GM12878 (cell line): Measurements from ENCODE around the gene BAZ2B. TPM values are rescaled to one million over a fixed set of nuclear protein-coding genes. Genes with fewer than 3 reads are reported as not detected.

Experiments
- ATAC-seq: fragments of 200-7000 bp; cut with Tn5 transposase; 3 replicates; pipeline ENCODE4 v1.9.1; 2020; ENCODE audit warnings: mild to moderate bottlenecking, moderate library complexity
- BruUV-seq: library from RNA; stranded (reverse); fragments of 400-500 nt; replicated peaks from 2 replicates; lab custom pipeline; 2021; lab: Mats Ljungman, UMichigan
- CTCF ChIA-PET: fragments of 300-600 bp; sonication (Branson Sonifier 250); formaldehyde crosslinking; extraction: SDS; loops from one replicate; lab custom pipeline; 2021; ENCODE audit warnings: inconsistent platforms; lab: Yijun Ruan, JAX
- POLR2A ChIA-PET: fragments of 350-600 bp; formaldehyde crosslinking; extraction: SDS; loops from one replicate; lab custom pipeline; 2021; ENCODE audit warnings: inconsistent platforms; lab: Charles Lee
- RAD21 ChIA-PET: fragments of 300-600 bp; sonication (Branson Sonifier 250); formaldehyde crosslinking; loops from one replicate; lab custom pipeline; 2023; ENCODE audit warnings: antibody characterized with exemption; ENCODE audit not compliant: unreplicated experiment; lab: Charles Lee
- SMC1A ChIA-PET: fragments of 300-600 bp; sonication (Branson Sonifier 250); formaldehyde crosslinking; loops from one replicate; lab custom pipeline; 2023; ENCODE audit not compliant: unreplicated experiment, uncharacterized antibody; lab: Charles Lee
- DNase-seq: peaks from one replicate; pipeline ENCODE4 v3.0.0-alpha.2; 2011; ENCODE audit warnings: low read depth, low spot score
- FAIRE-seq: peaks from 3 replicates; lab custom pipeline; 2011; peaks lifted over from hg19 to GRCh38; lab: Jason Lieb, UNC
- H2AFZ ChIP-seq: 2 replicates; pipeline ENCODE4 v1.6.0; 2011; ENCODE audit warnings: low read depth, low read length, control low read depth; ENCODE audit not compliant: control insufficient read depth
- H3K27ac ChIP-seq: 2 replicates; pipeline ENCODE4 v1.5.1; 2011; ENCODE audit warnings: control low read depth; ENCODE audit not compliant: control insufficient read depth, insufficient read depth
- H3K27me3 ChIP-seq, 2 experiments: replicated peaks in 1 of 2; 2 replicates each; pipeline versions ENCODE4 v1.6.0 to v1.6.1; 2011; ENCODE audit warnings: low read length in 1 of 2; ENCODE audit not compliant: control insufficient read depth in 2 of 2, insufficient read depth in 2 of 2
- H3K36me3 ChIP-seq, 2 experiments: 2 replicates each; pipeline ENCODE4 v1.5.1; 2011; ENCODE audit warnings: low read length in 1 of 2; ENCODE audit not compliant: control insufficient read depth in 2 of 2, insufficient read depth in 2 of 2
- H3K4me1 ChIP-seq: 2 replicates; pipeline ENCODE4 v1.6.1; 2011; ENCODE audit warnings: mild to moderate bottlenecking, low read length, moderate library complexity, mixed read lengths; ENCODE audit not compliant: control insufficient read depth, insufficient read depth
- H3K4me2 ChIP-seq: 2 replicates; pipeline ENCODE4 v1.6.0; 2011; ENCODE audit warnings: control low read depth; ENCODE audit not compliant: control insufficient read depth, insufficient read depth
- H3K4me3 ChIP-seq: fragments of 200-600 bp; sonication (generic); 2 replicates; pipeline ENCODE4 v1.5.1; 2016
- H3K79me2 ChIP-seq: 2 replicates; pipeline ENCODE4 v1.6.0; 2011; ENCODE audit warnings: low read length; ENCODE audit not compliant: control insufficient read depth, insufficient read depth
- H3K9ac ChIP-seq: 2 replicates; pipeline ENCODE4 v1.8.0; 2011; ENCODE audit warnings: low read length, control low read depth, mixed read lengths; ENCODE audit not compliant: control insufficient read depth, insufficient read depth
- H3K9me3 ChIP-seq: replicated peaks from 3 replicates; pipeline ENCODE4 v1.5.1; 2011; ENCODE audit warnings: mild to moderate bottlenecking, low read length; ENCODE audit not compliant: control insufficient read depth, insufficient read depth
- H4K20me1 ChIP-seq: 2 replicates; pipeline ENCODE4 v1.6.0; 2011; ENCODE audit not compliant: control insufficient read depth, insufficient read depth
- CBX5 ChIP-seq: sonication (generic); IDR thresholded peaks from 2 replicates; pipeline ENCODE4 v1.6.1; 2016; ENCODE audit warnings: low read depth, moderate library complexity, mild to moderate bottlenecking, inconsistent platforms
- GABPA ChIP-seq: IDR thresholded peaks from 2 replicates; pipeline ENCODE4 v1.6.1; 2014; ENCODE audit warnings: antibody characterized with exemption, low read depth, mild to moderate bottlenecking, inconsistent platforms
- GATAD2B ChIP-seq: fragments of 450-650 bp; conservative IDR thresholded peaks from 2 replicates; pipeline ENCODE4 v1.6.1; 2017; ENCODE audit warnings: low read depth, mild to moderate bottlenecking, moderate library complexity
- IKZF2 ChIP-seq, 2 experiments: fragments of 450-650 bp; IDR thresholded peaks; 2 replicates each; pipeline ENCODE4 v1.6.1; 2017; ENCODE audit warnings: mild to moderate bottlenecking in 2 of 2, moderate library complexity in 2 of 2
- MTA2 ChIP-seq: fragments of 450-650 bp; IDR thresholded peaks from 2 replicates; pipeline ENCODE4 v1.6.1; 2016; ENCODE audit warnings: low read depth, mild to moderate bottlenecking, moderate library complexity
- MYB ChIP-seq: fragments of 150-350 bp; IDR thresholded peaks from 2 replicates; pipeline ENCODE4 v1.6.1; 2014; ENCODE audit warnings: mild to moderate bottlenecking, low read depth, low read length, borderline replicate concordance
- NFIC ChIP-seq: IDR thresholded peaks from 2 replicates; pipeline ENCODE4 v1.6.1; 2012; ENCODE audit warnings: low read depth, mild to moderate bottlenecking, inconsistent platforms, low read length, moderate library complexity
- PML ChIP-seq: IDR thresholded peaks from 2 replicates; pipeline ENCODE4 v1.6.1; 2012; ENCODE audit warnings: low read length, inconsistent platforms
- RELB ChIP-seq: fragments of 450-650 bp; IDR thresholded peaks from 2 replicates; pipeline ENCODE4 v1.6.1; 2017; ENCODE audit warnings: low read depth, mild to moderate bottlenecking, moderate library complexity
- REST ChIP-seq: IDR thresholded peaks from 2 replicates; pipeline ENCODE4 v1.6.1; 2012; ENCODE audit warnings: mild to moderate bottlenecking, low read depth, low read length
- SREBF1 ChIP-seq: IDR thresholded peaks from 2 replicates; pipeline ENCODE4 v1.6.1; 2012; ENCODE audit warnings: mild to moderate bottlenecking, low read length
- SUPT20H ChIP-seq: IDR thresholded peaks from 2 replicates; pipeline ENCODE4 v1.6.1; 2011; ENCODE audit warnings: low read depth, mild to moderate bottlenecking, low read length, moderate library complexity, borderline replicate concordance; ENCODE audit not compliant: control insufficient read depth
- TARDBP ChIP-seq: IDR thresholded peaks from 2 replicates; pipeline ENCODE4 v1.6.1; 2016; ENCODE audit warnings: borderline replicate concordance
- TCF3 ChIP-seq: IDR thresholded peaks from 2 replicates; pipeline ENCODE4 v1.6.1; 2012; ENCODE audit warnings: low read depth, mild to moderate bottlenecking, low read length, borderline replicate concordance; ENCODE audit not compliant: insufficient read depth
- YY1 ChIP-seq: IDR thresholded peaks from 2 replicates; pipeline ENCODE4 v1.6.1; 2011; ENCODE audit warnings: low read depth, mild to moderate bottlenecking, low read length
- ZNF217 ChIP-seq: fragments of 450-650 bp; IDR thresholded peaks from 2 replicates; pipeline ENCODE4 v1.6.1; 2017; ENCODE audit warnings: antibody characterized with exemption, mild to moderate bottlenecking
- ZSCAN29 ChIP-seq: fragments of 450-650 bp; IDR thresholded peaks from 2 replicates; pipeline ENCODE4 v1.6.1; 2017; ENCODE audit warnings: mild to moderate bottlenecking, moderate library complexity
- WGBS: methylation state at CpG from one replicate; pipeline ENCODE4 v1.1.6; 2016; ENCODE audit warnings: low lambda C conversion rate; ENCODE audit not compliant: insufficient replicate concordance, insufficient coverage; ENCODE audit errors: missing lambda C conversion rate; 5-methylcytosine and 5-hydroxymethylcytosine counted together
- in situ Hi-C: fragments of 300-500 bp; cut with MboI; formaldehyde crosslinking; loops from 9 replicates; pipeline ENCODE4 v1.14.3; 2018; ENCODE audit warnings: mixed read lengths
- intact Hi-C: fragments of 100-400 bp; cut with micrococcal nuclease; formaldehyde crosslinking; loops from one replicate; pipeline ENCODE4 v1.14.2; 2022; ENCODE audit not compliant: unreplicated experiment
- polyA plus RNA-seq, 11 experiments: library from polyadenylated mRNA; depleted of rRNA in 4 of 11; unstranded in 6 of 11; stranded (reverse) in 5 of 11; fragments of >200 nt; fragmentation: Nextera tagmentation in 4 of 11; fragmentation: Illumina TruSeq in 1 of 11; extraction: Ambion mirVana in 4 of 11; extraction: Trizol in 1 of 11; gene quantifications; 1 replicate in 1 of 11; 2 replicates in 10 of 11; pipeline versions ENCODE4 v1.2.1 to v1.2.3, GENCODE V29; 2011 to 2016; ENCODE audit warnings: inconsistent platforms in 2 of 11, missing spikeins in 2 of 11, low read depth in 1 of 11
- total RNA-seq, 4 experiments: library from RNA; depleted of rRNA in 3 of 4; stranded (reverse); fragments of >200 nt in 3 of 4; fragmentation: Illumina TruSeq in 1 of 4; extraction: Trizol in 1 of 4; gene quantifications; 2 replicates each; pipeline versions ENCODE4 v1.2.1 to v1.2.3, GENCODE V29; 2013 to 2021
- TF ChIP-seq, protein P1 (sequence below): fragments of 450-650 bp; IDR thresholded peaks from 2 replicates; pipeline ENCODE4 v1.6.1; 2016; ENCODE audit warnings: mild to moderate bottlenecking, moderate library complexity, borderline replicate concordance

Gene BAZ2B
- total and polyA plus RNA-seq, 10 of the 15 experiments (the other 5 are each of a cell fraction or from before 2014, with no cell fraction given) = 8.8 to 49.7 (median 24.7) TPM

- ATAC-seq = no peak
- FAIRE-seq = no peak
- POLR2A ChIA-PET = no interaction called here
- Histone ChIP-seq H3K27me3 (no peaks in the 10 kb centered on the region), H3K4me1 (no peaks in the 10 kb centered on the region), H3K4me2 (no peak overlapping the region), H3K79me2 (no peaks in the 10 kb centered on the region), H3K9me3 (peaks cover 3% of the 10 kb centered on the region; the same call in 1 of the 3 replicates), H3K36me3 (no peaks in the 10 kb centered on the region), H3K27ac (no peak overlapping the region), H2AFZ (no peak overlapping the region), H4K20me1 (no peaks in the 10 kb centered on the region), H3K4me3 (no peak overlapping the region), H3K9ac (no peak overlapping the region)
- BruUV-seq = no TSS peak
- in situ Hi-C loops = no loop called here
- 96% methylated on average over 4 of the region's 4 CpGs for WGBS
- SMC1A ChIA-PET = no interaction called here
- DNase-seq = no peak
- intact Hi-C loops = no loop called here
- CTCF ChIA-PET = no interaction called here
- RAD21 ChIA-PET = no interaction called here
- TF ChIP-seq, protein P1, sequence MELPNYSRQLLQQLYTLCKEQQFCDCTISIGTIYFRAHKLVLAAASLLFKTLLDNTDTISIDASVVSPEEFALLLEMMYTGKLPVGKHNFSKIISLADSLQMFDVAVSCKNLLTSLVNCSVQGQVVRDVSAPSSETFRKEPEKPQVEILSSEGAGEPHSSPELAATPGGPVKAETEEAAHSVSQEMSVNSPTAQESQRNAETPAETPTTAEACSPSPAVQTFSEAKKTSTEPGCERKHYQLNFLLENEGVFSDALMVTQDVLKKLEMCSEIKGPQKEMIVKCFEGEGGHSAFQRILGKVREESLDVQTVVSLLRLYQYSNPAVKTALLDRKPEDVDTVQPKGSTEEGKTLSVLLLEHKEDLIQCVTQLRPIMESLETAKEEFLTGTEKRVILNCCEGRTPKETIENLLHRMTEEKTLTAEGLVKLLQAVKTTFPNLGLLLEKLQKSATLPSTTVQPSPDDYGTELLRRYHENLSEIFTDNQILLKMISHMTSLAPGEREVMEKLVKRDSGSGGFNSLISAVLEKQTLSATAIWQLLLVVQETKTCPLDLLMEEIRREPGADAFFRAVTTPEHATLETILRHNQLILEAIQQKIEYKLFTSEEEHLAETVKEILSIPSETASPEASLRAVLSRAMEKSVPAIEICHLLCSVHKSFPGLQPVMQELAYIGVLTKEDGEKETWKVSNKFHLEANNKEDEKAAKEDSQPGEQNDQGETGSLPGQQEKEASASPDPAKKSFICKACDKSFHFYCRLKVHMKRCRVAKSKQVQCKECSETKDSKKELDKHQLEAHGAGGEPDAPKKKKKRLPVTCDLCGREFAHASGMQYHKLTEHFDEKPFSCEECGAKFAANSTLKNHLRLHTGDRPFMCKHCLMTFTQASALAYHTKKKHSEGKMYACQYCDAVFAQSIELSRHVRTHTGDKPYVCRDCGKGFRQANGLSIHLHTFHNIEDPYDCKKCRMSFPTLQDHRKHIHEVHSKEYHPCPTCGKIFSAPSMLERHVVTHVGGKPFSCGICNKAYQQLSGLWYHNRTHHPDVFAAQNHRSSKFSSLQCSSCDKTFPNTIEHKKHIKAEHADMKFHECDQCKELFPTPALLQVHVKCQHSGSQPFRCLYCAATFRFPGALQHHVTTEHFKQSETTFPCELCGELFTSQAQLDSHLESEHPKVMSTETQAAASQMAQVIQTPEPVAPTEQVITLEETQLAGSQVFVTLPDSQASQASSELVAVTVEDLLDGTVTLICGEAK = no peak
- TF ChIP-seq PML (no peak), YY1 (no peak), ZSCAN29 (no peak), NFIC (no peak), GABPA (no peak), TARDBP (no peak), GATAD2B (no peak), IKZF2 (IDR thresholded peaks at IDR 0.05) (no peak), SREBF1 (no peak), ZNF217 (no peak), MTA2 (no peak), MYB (no peak), SUPT20H (no peak), RELB (no peak), REST (no peak), TCF3 (no peak), CBX5 (no peak)
Measured at GRCh38 chr2:159573294-159573693, 43.1 kb downstream of the BAZ2B start.
